Small intestine (tissue), 7 donors: ENCODE measurements around the gene SNRPD3. TPM values are rescaled to one million over a fixed set of nuclear protein-coding genes. Genes with fewer than 3 reads are reported as not detected.
A peak's percentile ranks its signal among the peaks of the same experiment; 100 is the strongest.
"Not testable (repeated sequence)": the region's sequence is repeated elsewhere in the genome, so short reads cannot be mapped to it uniquely, and the experiment has no call there.

Experiments
- DNase-seq, 2 donors: peaks; one replicate each; pipeline versions ENCODE4 v3.0.0 to v3.0.0-alpha.2; 2013
- FAIRE-seq: peaks from 2 replicates; lab custom pipeline; 2012; peaks lifted over from hg19 to GRCh38; lab: Jason Lieb, UNC
- H3K27ac ChIP-seq, 3 donors: one replicate each; pipeline ENCODE4 v1.5.1; 2013; ENCODE audit warnings: low read length in 2 of 3, mild to moderate bottlenecking in 2 of 3, control low read depth in 1 of 3, inconsistent platforms in 1 of 3, low read depth in 1 of 3, moderate library complexity in 1 of 3
- H3K27me3 ChIP-seq, 3 donors: one replicate each; pipeline ENCODE4 v1.6.1; 2013; ENCODE audit warnings: low read length in 3 of 3, inconsistent platforms in 1 of 3; ENCODE audit not compliant: control insufficient read depth in 3 of 3, insufficient read depth in 3 of 3
- H3K36me3 ChIP-seq, 3 donors: one replicate each; pipeline ENCODE4 v1.6.1; 2013; ENCODE audit warnings: low read length in 3 of 3, inconsistent platforms in 1 of 3, low read depth in 1 of 3, mild to moderate bottlenecking in 1 of 3, moderate library complexity in 1 of 3; ENCODE audit not compliant: control insufficient read depth in 3 of 3, insufficient read depth in 2 of 3
- H3K4me1 ChIP-seq, 3 donors: one replicate each; pipeline ENCODE4 v1.6.1; 2013; ENCODE audit warnings: low read length in 2 of 3, inconsistent platforms in 1 of 3, low read depth in 1 of 3, mild to moderate bottlenecking in 1 of 3, moderate library complexity in 1 of 3; ENCODE audit not compliant: control insufficient read depth in 3 of 3, insufficient read depth in 2 of 3
- H3K4me3 ChIP-seq, 3 donors: one replicate each; pipeline ENCODE4 v1.5.1; 2013; ENCODE audit warnings: low read length in 3 of 3, control low read depth in 1 of 3, inconsistent platforms in 1 of 3, low read depth in 1 of 3, mild to moderate bottlenecking in 1 of 3, moderate library complexity in 1 of 3
- H3K9me3 ChIP-seq, 2 donors: one replicate each; pipeline ENCODE4 v1.6.1; 2013; ENCODE audit warnings: low read depth in 1 of 2, low read length in 1 of 2; ENCODE audit not compliant: control insufficient read depth in 2 of 2, insufficient read depth in 1 of 2
- WGBS, 3 donors: extraction: QIAGEN DNeasy Blood & Tissue Kit; methylation state at CpG; one replicate each; pipeline ENCODE4 v1.1.7; 2013; 5-methylcytosine and 5-hydroxymethylcytosine counted together
- polyA plus RNA-seq, 4 donors: library from polyadenylated mRNA; stranded (reverse) in 3 of 4; unstranded in 1 of 4; fragments of 200-250 nt in 3 of 4; fragments of 120-200 nt in 1 of 4; gene quantifications; one replicate each; pipeline versions ENCODE4 v1.2.1 to v1.2.3, GENCODE V29; 2013
- donor health status: healthy with polysubstance abuse.
- donor health status: control.
- donor health status: control.
- donor health status: Bipolar disorder and iron deficiency.
- donor health status: healthy.

Gene SNRPD3
- polyA plus RNA-seq, 4 donors: 150 to 162 (median 154) TPM

DNA sequence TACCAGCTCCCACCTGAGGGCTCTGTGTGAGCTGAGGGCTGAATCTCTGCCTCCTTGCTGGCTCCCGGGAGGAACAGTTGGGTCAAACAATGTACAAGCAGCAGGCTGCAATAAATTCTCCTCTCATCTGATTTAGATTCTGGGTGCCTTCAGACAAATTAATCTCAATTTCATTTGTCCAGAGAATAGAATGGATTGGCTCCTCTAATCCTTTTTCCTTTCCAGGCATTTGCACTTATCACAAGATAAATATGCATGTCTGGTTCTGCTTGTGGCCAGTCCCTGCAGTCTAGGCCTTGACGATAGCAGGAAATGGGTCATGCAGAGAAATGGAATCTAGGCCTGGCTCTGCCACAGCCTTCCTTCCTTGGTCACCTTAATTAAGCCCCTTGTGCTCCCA lies 31.9 kb upstream of the SNRPD3 start:
- WGBS, 3 donors: 72 to 87% (median 77%) methylated on average over 2 of the region's 2 CpGs
- Histone ChIP-seq H3K9me3 (no peaks in the 10 kb centered on the region), H3K4me3 (no peak overlapping the region), H3K36me3 (peaks cover 0 to 7% (median 0%) of the 10 kb centered on the region in 3 donors), H3K27me3 (no peaks in the 10 kb centered on the region), H3K4me1 (peaks cover 0 to 10% (median 0%) of the 10 kb centered on the region in 3 donors), H3K27ac (no peak overlapping the region)
- FAIRE-seq (no peak), DNase-seq (no peak)

DNA sequence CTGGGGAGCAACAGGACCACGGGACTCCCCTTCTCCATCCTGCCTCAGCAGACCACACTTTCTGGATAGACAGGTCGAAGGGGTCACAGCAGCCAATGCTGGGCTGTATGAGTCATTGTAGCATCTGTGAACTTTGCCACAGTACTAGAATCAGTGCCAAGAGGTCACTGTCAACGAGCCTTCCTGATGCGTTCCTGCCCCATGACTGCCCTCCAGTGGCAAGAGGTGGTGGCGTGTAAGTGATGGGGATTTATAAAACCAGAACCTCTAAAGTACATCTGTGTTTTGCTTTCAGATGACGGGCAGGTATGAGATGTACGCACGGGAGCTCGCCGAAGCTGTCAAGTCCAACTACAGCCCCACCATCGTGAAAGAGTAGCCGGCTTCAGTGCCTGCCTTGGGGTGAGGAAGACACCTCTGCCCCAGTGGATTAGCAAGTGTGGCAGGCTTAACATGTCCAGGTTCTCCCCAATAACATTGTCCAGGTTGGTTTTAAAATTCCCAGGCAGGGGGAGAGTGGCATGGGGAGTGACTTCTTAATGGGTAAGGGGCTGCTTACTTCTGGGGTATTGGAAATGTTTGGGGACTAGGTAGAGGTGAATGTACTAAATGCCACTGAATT lies 30.3 kb upstream of the SNRPD3 start:
- Histone ChIP-seq H3K4me3 (no peak overlapping the region), H3K27ac (no peak overlapping the region), H3K9me3 (no peaks in the 10 kb centered on the region), H3K36me3 (peaks cover 0 to 5% (median 0%) of the 10 kb centered on the region in 3 donors), H3K4me1 (peaks cover 0 to 10% (median 0%) of the 10 kb centered on the region in 3 donors), H3K27me3 (no peaks in the 10 kb centered on the region)
- 2 to 6% (median 3%) methylated on average over 12 of the region's 12 CpGs for WGBS, 3 donors
- no peak for FAIRE-seq
- DNase-seq: peak; percentile 84 to 92

DNA sequence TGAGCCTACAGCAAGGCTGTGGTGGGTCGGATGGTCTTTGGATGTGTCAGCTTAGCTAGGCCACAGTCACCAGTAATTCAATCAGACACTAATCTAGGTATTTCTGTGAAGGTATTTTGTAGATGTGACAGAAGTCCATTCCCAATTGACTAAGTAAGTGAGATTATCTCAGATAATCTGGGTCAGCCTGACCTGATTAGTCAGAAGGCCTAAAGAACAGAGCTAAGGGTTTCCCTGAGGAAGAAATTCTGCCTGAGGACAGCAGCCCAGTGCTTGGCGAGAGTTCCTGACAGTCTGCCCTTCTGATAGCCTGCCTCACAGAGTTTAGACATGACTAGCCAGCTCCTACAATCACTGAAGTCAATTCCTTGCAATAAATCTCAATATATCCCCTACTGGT lies 29.6 kb upstream of the SNRPD3 start:
- 82 to 90% (median 88%) methylated on average over 2 of the region's 2 CpGs for WGBS, 3 donors
- Histone ChIP-seq H3K4me3 (no peak overlapping the region), H3K4me1 (peaks cover 0 to 13% (median 0%) of the 10 kb centered on the region in 3 donors), H3K9me3 (no peaks in the 10 kb centered on the region), H3K27me3 (no peaks in the 10 kb centered on the region), H3K27ac (no peak overlapping the region), H3K36me3 (peaks cover 0 to 5% (median 0%) of the 10 kb centered on the region in 3 donors)
- FAIRE-seq: no peak
- no peak for DNase-seq

DNA sequence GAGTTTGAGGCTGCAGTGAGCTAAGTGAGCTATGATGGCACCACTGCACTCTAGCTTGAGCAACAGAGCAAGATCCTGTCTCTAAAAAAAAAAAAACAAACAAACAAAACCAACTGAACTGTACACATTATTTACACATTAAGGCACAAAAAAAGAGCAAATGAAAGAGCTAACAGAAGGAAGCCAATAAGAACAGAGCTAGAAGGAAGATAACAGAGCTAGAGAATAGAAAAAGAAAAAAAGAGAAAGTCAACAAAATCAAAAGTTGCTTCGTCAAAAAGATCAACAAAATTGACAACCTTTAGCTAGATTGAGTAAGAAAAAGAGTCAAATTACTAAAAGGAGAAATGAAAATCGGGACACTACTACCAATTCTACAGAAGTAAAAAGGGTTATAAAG lies 25.9 kb upstream of the SNRPD3 start:
- DNase-seq: no peak
- peaks cover 0 to 5% (median 0%) of the 10 kb centered on the region in 3 donors for H3K36me3 ChIP-seq
- no peak for FAIRE-seq
- WGBS, 3 donors: 66 to 85% (median 76%) methylated on average over 2 of the region's 2 CpGs
- no peak overlapping the region for H3K27ac ChIP-seq
- H3K4me1 ChIP-seq: peaks cover 0 to 15% (median 2%) of the 10 kb centered on the region in 3 donors
- H3K4me3 ChIP-seq: no peak overlapping the region
- no peaks in the 10 kb centered on the region for H3K9me3 ChIP-seq
- H3K27me3 ChIP-seq: no peaks in the 10 kb centered on the region

DNA sequence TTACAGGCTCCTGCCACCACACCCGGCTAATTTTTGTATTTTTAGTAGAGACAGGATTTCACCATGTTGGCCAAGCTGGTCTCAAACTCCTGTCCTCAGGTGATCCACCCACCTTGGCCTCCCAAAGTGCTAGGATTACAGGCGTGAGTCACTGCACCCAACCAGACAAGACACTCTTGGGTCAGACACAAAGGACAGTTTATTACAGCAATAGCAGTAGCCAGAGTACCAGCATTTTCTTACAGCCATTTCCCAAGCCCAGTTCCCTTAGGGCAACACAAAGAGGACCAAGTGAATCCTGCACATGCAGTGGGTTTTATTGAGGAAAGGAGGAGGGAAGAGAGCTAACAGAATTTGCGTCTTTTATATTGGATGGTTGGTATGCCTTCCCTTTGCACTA lies 24.8 kb upstream of the SNRPD3 start:
- WGBS, 3 donors: 45 to 71% (median 69%) methylated on average over 3 of the region's 3 CpGs
- H3K36me3 ChIP-seq, H3K9me3 ChIP-seq, H3K4me3 ChIP-seq, FAIRE-seq, H3K27me3 ChIP-seq: not testable (repeated sequence)
- peaks cover 0 to 15% (median 2%) of the 10 kb centered on the region in 3 donors for H3K4me1 ChIP-seq
- peak in 1 of 2 donors; percentile 54 for DNase-seq
- H3K27ac ChIP-seq: peak overlapping the region in 1 of 3 donors; percentile 3

DNA sequence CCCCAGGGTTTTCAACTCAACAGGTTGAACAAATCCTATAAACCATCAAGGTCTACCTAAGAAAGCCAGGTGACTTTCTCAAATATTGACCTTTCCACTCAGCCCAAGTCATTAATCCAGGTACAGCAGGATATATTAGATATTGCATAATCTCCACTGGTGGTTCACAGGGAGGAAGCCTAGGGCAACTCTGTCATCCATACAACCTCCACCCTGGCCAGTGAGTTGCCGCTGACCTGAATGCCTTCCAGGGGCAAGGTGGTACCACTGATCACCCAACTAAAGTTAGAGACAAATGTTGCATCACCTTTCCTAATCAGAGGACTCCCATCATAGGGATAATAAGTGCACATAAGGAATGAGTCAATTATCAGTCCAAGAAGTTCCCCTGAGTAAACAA lies 23.7 kb upstream of the SNRPD3 start:
- no peak for FAIRE-seq
- no peak overlapping the region for H3K4me3 ChIP-seq
- H3K27ac ChIP-seq: no peak overlapping the region
- WGBS, 3 donors: 57 to 87% (median 86%) methylated on average over 1 of the region's 1 CpG
- peak; percentile 52 to 69 for DNase-seq
- no peaks in the 10 kb centered on the region for H3K27me3 ChIP-seq
- peaks cover 0 to 15% (median 2%) of the 10 kb centered on the region in 3 donors for H3K4me1 ChIP-seq
- peaks cover 0 to 3% (median 0%) of the 10 kb centered on the region in 3 donors for H3K36me3 ChIP-seq
- H3K9me3 ChIP-seq: no peaks in the 10 kb centered on the region

DNA sequence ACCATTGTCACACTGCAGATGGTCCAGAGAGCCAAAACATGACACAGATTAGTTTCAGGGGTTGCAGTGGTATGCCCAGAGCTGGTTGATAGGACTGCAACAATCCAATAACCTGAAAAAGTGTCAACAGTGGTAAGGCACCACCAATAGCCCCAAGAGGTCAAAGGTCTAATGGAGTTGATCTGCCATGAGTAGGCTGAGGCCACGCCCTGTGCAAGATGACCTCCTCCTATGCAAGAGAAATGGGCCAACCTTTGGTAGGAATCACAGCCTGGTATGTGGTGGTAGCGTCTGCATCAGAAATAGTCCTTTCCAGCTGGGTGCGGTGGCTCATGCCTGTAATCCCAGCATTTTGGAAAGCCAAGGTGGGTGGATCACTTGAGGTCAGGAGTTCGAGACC lies 20.5 kb upstream of the SNRPD3 start:
- FAIRE-seq (no peak), DNase-seq (peak in 1 of 2 donors; percentile 58)
- Histone ChIP-seq H3K4me3 (no peak overlapping the region), H3K27ac (no peak overlapping the region), H3K27me3 (no peaks in the 10 kb centered on the region), H3K36me3 (peaks cover 0 to 25% (median 6%) of the 10 kb centered on the region in 3 donors), H3K4me1 (peaks cover 0 to 15% (median 2%) of the 10 kb centered on the region in 3 donors), H3K9me3 (no peaks in the 10 kb centered on the region)
- 84 to 95% (median 93%) methylated on average over 4 of the region's 4 CpGs for WGBS, 3 donors

DNA sequence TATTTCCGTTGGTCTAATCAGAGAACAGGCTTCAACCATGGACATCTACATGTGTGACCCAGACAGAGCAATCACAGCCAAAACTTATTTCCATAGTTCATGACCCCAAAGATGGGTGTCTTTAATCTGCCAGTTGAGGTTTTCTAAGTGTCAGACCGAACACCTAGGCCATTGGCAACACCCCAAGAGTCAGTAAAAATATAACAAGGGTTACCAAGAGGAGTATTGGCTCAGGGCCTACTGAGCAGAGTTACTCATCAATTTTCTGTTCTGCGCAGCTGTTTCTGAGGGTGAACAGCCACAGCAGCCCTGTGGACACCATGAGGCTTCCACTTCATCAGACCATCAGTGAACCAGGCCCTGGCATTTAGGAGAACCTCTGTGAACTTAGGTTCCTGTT lies 19.7 kb upstream of the SNRPD3 start:
- DNase-seq: peak in 1 of 2 donors; percentile 42
- Histone ChIP-seq H3K27me3 (no peaks in the 10 kb centered on the region), H3K4me1 (peaks cover 0 to 13% (median 2%) of the 10 kb centered on the region in 3 donors), H3K4me3 (no peak overlapping the region), H3K27ac (no peak overlapping the region), H3K36me3 (peaks cover 0 to 32% (median 6%) of the 10 kb centered on the region in 3 donors), H3K9me3 (no peaks in the 10 kb centered on the region)
- FAIRE-seq: no peak
- 36 to 78% (median 46%) methylated on average over 3 of the region's 3 CpGs for WGBS, 3 donors
